Loucy (cell line): ENCODE measurements around the gene ATF6.

ENCODE experiments used
- H2AFZ ChIP-seq: fragments of 200-600 bp; sonication (generic); 2 replicates; pipeline ENCODE4 v1.6.0; 2016; ENCODE audit warnings: antibody characterized with exemption, mild to moderate bottlenecking, low read length, moderate library complexity
- H3F3A ChIP-seq: fragments of 200-600 bp; 2 replicates; pipeline ENCODE4 v1.6.0; 2016; ENCODE audit warnings: antibody characterized with exemption, low read depth, mild to moderate bottlenecking
- H3K27me3 ChIP-seq: fragments of 200-600 bp; sonication (generic); 2 replicates; pipeline ENCODE4 v1.6.1; 2014; ENCODE audit warnings: low read length, mild to moderate bottlenecking; ENCODE audit not compliant: insufficient read depth, poor library complexity, severe bottlenecking
- H3K36me3 ChIP-seq: fragments of 200-600 bp; sonication (generic); 2 replicates; pipeline ENCODE4 v1.6.1; 2016; ENCODE audit warnings: low read length; ENCODE audit not compliant: insufficient read depth
- H3K4me1 ChIP-seq: fragments of 200-600 bp; sonication (generic); 2 replicates; pipeline ENCODE4 v1.5.1; 2014; ENCODE audit warnings: low read length, mild to moderate bottlenecking; ENCODE audit not compliant: insufficient read depth, poor library complexity, severe bottlenecking
- H3K4me2 ChIP-seq: fragments of 200-600 bp; sonication (generic); 2 replicates; pipeline ENCODE4 v1.6.0; 2014; ENCODE audit warnings: antibody characterized with exemption, low read length, low read depth, mild to moderate bottlenecking; ENCODE audit not compliant: poor library complexity, severe bottlenecking
- H3K4me3 ChIP-seq: fragments of 200-600 bp; sonication (generic); 2 replicates; pipeline ENCODE4 v1.5.1; 2014; ENCODE audit warnings: low read length, mild to moderate bottlenecking, mixed read lengths; ENCODE audit not compliant: poor library complexity, severe bottlenecking
- H3K79me2 ChIP-seq: fragments of 200-600 bp; sonication (generic); 2 replicates; pipeline ENCODE4 v1.6.1; 2014; ENCODE audit warnings: low read length; ENCODE audit not compliant: insufficient read depth
- H3K9ac ChIP-seq: fragments of 200-600 bp; sonication (generic); 2 replicates; pipeline ENCODE4 v1.6.0; 2014; ENCODE audit warnings: mild to moderate bottlenecking, low read depth, low read length, moderate library complexity; ENCODE audit not compliant: poor library complexity, severe bottlenecking
- H3K9me2 ChIP-seq: fragments of 200-600 bp; sonication (generic); replicated peaks from 2 replicates; pipeline ENCODE4 v1.6.1; 2016; ENCODE audit warnings: low read depth, low read length, mixed read lengths
- H3K9me3 ChIP-seq: fragments of 200-600 bp; sonication (generic); 2 replicates; pipeline ENCODE4 v1.6.1; 2014; ENCODE audit warnings: mild to moderate bottlenecking, antibody characterized with exemption, low read length, low read depth; ENCODE audit not compliant: insufficient read depth
- H4K20me1 ChIP-seq: fragments of 200-600 bp; sonication (generic); 2 replicates; pipeline ENCODE4 v1.6.0; 2014; ENCODE audit warnings: antibody characterized with exemption, low read length, mild to moderate bottlenecking; ENCODE audit not compliant: insufficient read depth, poor library complexity, severe bottlenecking
- CTCF ChIP-seq: fragments of 200-600 bp; sonication (generic); conservative IDR thresholded peaks from 2 replicates; pipeline ENCODE4 v1.5.1; 2014; ENCODE audit warnings: mild to moderate bottlenecking, antibody characterized with exemption, low read length
- EZH2phosphoT487 ChIP-seq: fragments of 200-600 bp; IDR thresholded peaks from 2 replicates; pipeline ENCODE4 v1.6.1; 2018; ENCODE audit warnings: antibody characterized with exemption, mild to moderate bottlenecking, moderate library complexity, borderline replicate concordance

The ATF6 gene

GRCh38 chr1:161720422-161720821, 45.7 kb upstream of the ATF6 start:
- H3K4me3 ChIP-seq = no peak overlapping the region
- no peak overlapping the region for H3K9ac ChIP-seq
- no peaks in the 10 kb centered on the region for H3F3A ChIP-seq

GRCh38 chr1:161720956-161721737, 45.0 kb upstream of the ATF6 start, which contains the start of gene FCRLB:
Gene FCRLB, plus strand, starts transcription at chr1:161721544. Its CDS starts 1,129 bp downstream, at chr1:161722673.
- no peaks in the 10 kb centered on the region for H3K9me2 ChIP-seq
- TF ChIP-seq EZH2phosphoT487 = no peak
- TF ChIP-seq CTCF = no peak
- H3K9me3 ChIP-seq = no peaks in the 10 kb centered on the region
- H3K4me2 ChIP-seq = no peak within 1 kb of the TSS
- no peak within 1 kb of the TSS for H3K4me3 ChIP-seq
- H3K9ac ChIP-seq = no peak within 1 kb of the TSS
- H3K4me1 ChIP-seq = peaks cover 11% of the 10 kb centered on the region
- no peaks in the 10 kb centered on the region for H4K20me1 ChIP-seq
- no peak within 1 kb of the TSS for H2AFZ ChIP-seq
- H3K27me3 ChIP-seq = no peaks in the 10 kb centered on the region
- no peaks in the 10 kb centered on the region for H3K36me3 ChIP-seq
- H3F3A ChIP-seq = no peaks in the 10 kb centered on the region
- no peaks in the 10 kb centered on the region for H3K79me2 ChIP-seq

More at GRCh38 chr1:161720422-161720821, 45.7 kb upstream of the ATF6 start:
- no peaks in the 10 kb centered on the region for H4K20me1 ChIP-seq
- no peak overlapping the region for H2AFZ ChIP-seq
- H3K36me3 ChIP-seq = no peaks in the 10 kb centered on the region
- peaks cover 3% of the 10 kb centered on the region for H3K4me1 ChIP-seq
- H3K27me3 ChIP-seq = no peaks in the 10 kb centered on the region
- H3K79me2 ChIP-seq = no peaks in the 10 kb centered on the region
- no peaks in the 10 kb centered on the region for H3K9me3 ChIP-seq
- H3K9me2 ChIP-seq = no peaks in the 10 kb centered on the region
- H3K4me2 ChIP-seq = no peak overlapping the region
- TF ChIP-seq CTCF (no peak), EZH2phosphoT487 (no peak)

- H4K20me1 ChIP-seq = no peaks in the 10 kb centered on the region
- no peaks in the 10 kb centered on the region for H3F3A ChIP-seq
- TF ChIP-seq CTCF (no peak), EZH2phosphoT487 (no peak)
- no peaks in the 10 kb centered on the region for H3K27me3 ChIP-seq
- no peak overlapping the region for H3K9ac ChIP-seq
- no peak overlapping the region for H3K4me3 ChIP-seq
- no peaks in the 10 kb centered on the region for H3K36me3 ChIP-seq
- no peaks in the 10 kb centered on the region for H3K79me2 ChIP-seq
- H3K9me2 ChIP-seq = no peaks in the 10 kb centered on the region
- no peak overlapping the region for H2AFZ ChIP-seq
- no peaks in the 10 kb centered on the region for H3K9me3 ChIP-seq
- H3K4me2 ChIP-seq = no peak overlapping the region
- H3K4me1 ChIP-seq = peaks cover 11% of the 10 kb centered on the region
Measured at GRCh38 chr1:161721738-161722343, 44.3 kb upstream of the ATF6 start.
